ENCODE measurements around the gene DMC1. TPM values are rescaled to one million over a fixed set of nuclear protein-coding genes. Genes with fewer than 3 reads are reported as not detected.

The DMC1 gene
- total RNA-seq, 1 donor: 3.3 TPM

GRCh38 chr22:38481871-38482332 lies 88.1 kb downstream of the DMC1 start:
- peaks cover 4% of the 10 kb centered on the region for H3K79me2 ChIP-seq (ENCODE audit: insufficient read depth, low read length)
- no peak for TF ChIP-seq CTCF (IDR thresholded peaks at IDR 0.05; ENCODE audit: extremely low read depth, low read depth, low read length)
- no peaks in the 10 kb centered on the region for H3K4me1 ChIP-seq (ENCODE audit: insufficient read depth, low read length)
- no peak overlapping the region for H3K4me2 ChIP-seq (ENCODE audit: insufficient read depth, low read length)
- H3K4me3 ChIP-seq (ENCODE audit: insufficient read depth, low read length): no peak overlapping the region
- peak overlapping the region; percentile 21 for H3K27ac ChIP-seq (ENCODE audit: low read depth, low read length)
- H3K27me3 ChIP-seq (ENCODE audit: insufficient read depth, low read length): no peaks in the 10 kb centered on the region
- peaks cover 13% of the 10 kb centered on the region for H4K20me1 ChIP-seq (ENCODE audit: insufficient read depth, low read length)
- DNase-seq (ENCODE audit: insufficient read length, low spot score, missing footprints): no peak
- peaks cover 83% of the 10 kb centered on the region for H3K36me3 ChIP-seq (ENCODE audit: insufficient read depth, low read length)
- no peaks in the 10 kb centered on the region for H3K9me3 ChIP-seq (ENCODE audit: low read depth, low read length)
- no peak overlapping the region for H2AFZ ChIP-seq (ENCODE audit: low read length)

GRCh38 chr22:38481162-38481870 lies 88.7 kb downstream of the DMC1 start:
- Histone ChIP-seq H3K9me3 (ENCODE audit: low read depth, low read length) (no peaks in the 10 kb centered on the region), H3K4me3 (ENCODE audit: insufficient read depth, low read length) (no peak overlapping the region), H3K27me3 (ENCODE audit: insufficient read depth, low read length) (no peaks in the 10 kb centered on the region), H3K79me2 (ENCODE audit: insufficient read depth, low read length) (peaks cover 4% of the 10 kb centered on the region), H3K36me3 (ENCODE audit: insufficient read depth, low read length) (peaks cover 78% of the 10 kb centered on the region), H3K27ac (ENCODE audit: low read depth, low read length) (peak overlapping the region; percentile 21), H3K4me1 (ENCODE audit: insufficient read depth, low read length) (no peaks in the 10 kb centered on the region), H4K20me1 (ENCODE audit: insufficient read depth, low read length) (peaks cover 13% of the 10 kb centered on the region), H3K4me2 (ENCODE audit: insufficient read depth, low read length) (no peak overlapping the region), H2AFZ (ENCODE audit: low read length) (no peak overlapping the region)
- DNase-seq (ENCODE audit: insufficient read length, low spot score, missing footprints): no peak
- TF ChIP-seq CTCF (IDR thresholded peaks at IDR 0.05; ENCODE audit: extremely low read depth, low read depth, low read length): no peak

- no peak for DNase-seq (ENCODE audit: insufficient read length, low spot score, missing footprints)
- no peak overlapping the region for H2AFZ ChIP-seq (ENCODE audit: low read length)
- no peak overlapping the region for H3K4me2 ChIP-seq (ENCODE audit: insufficient read depth, low read length)
- H3K9me3 ChIP-seq (ENCODE audit: low read depth, low read length): no peaks in the 10 kb centered on the region
- no peaks in the 10 kb centered on the region for H3K4me1 ChIP-seq (ENCODE audit: insufficient read depth, low read length)
- no peak overlapping the region for H3K4me3 ChIP-seq (ENCODE audit: insufficient read depth, low read length)
- H3K36me3 ChIP-seq (ENCODE audit: insufficient read depth, low read length): peaks cover 74% of the 10 kb centered on the region
- no peaks in the 10 kb centered on the region for H3K27me3 ChIP-seq (ENCODE audit: insufficient read depth, low read length)
- H4K20me1 ChIP-seq (ENCODE audit: insufficient read depth, low read length): peaks cover 11% of the 10 kb centered on the region
- peaks cover 8% of the 10 kb centered on the region for H3K79me2 ChIP-seq (ENCODE audit: insufficient read depth, low read length)
- TF ChIP-seq CTCF (IDR thresholded peaks at IDR 0.05; ENCODE audit: extremely low read depth, low read depth, low read length): no peak
- peak overlapping the region; percentile 30 for H3K27ac ChIP-seq (ENCODE audit: low read depth, low read length)
These were observed 90.7 kb downstream of the DMC1 start for GRCh38 chr22:38479096-38479837.

- Histone ChIP-seq H3K27ac (ENCODE audit: low read depth, low read length) (no peak overlapping the region), H4K20me1 (ENCODE audit: insufficient read depth, low read length) (peaks cover 19% of the 10 kb centered on the region), H3K4me3 (ENCODE audit: insufficient read depth, low read length) (no peak overlapping the region), H2AFZ (ENCODE audit: low read length) (no peak overlapping the region), H3K27me3 (ENCODE audit: insufficient read depth, low read length) (no peaks in the 10 kb centered on the region), H3K36me3 (ENCODE audit: insufficient read depth, low read length) (peaks cover 62% of the 10 kb centered on the region), H3K4me2 (ENCODE audit: insufficient read depth, low read length) (no peak overlapping the region), H3K4me1 (ENCODE audit: insufficient read depth, low read length) (peaks cover 3% of the 10 kb centered on the region), H3K9me3 (ENCODE audit: low read depth, low read length) (no peaks in the 10 kb centered on the region), H3K79me2 (ENCODE audit: insufficient read depth, low read length) (peaks cover 12% of the 10 kb centered on the region)
- TF ChIP-seq CTCF (IDR thresholded peaks at IDR 0.05; ENCODE audit: extremely low read depth, low read depth, low read length): no peak
- DNase-seq (ENCODE audit: insufficient read length, low spot score, missing footprints): no peak
These were observed 92.4 kb downstream of the DMC1 start for GRCh38 chr22:38477585-38477984.

Measured in osteoblast (primary cell).